Neural cell (in vitro differentiated cells): Measurements from ENCODE around the gene OR13H1. TPM values are rescaled to one million over a fixed set of nuclear protein-coding genes. Genes with fewer than 3 reads are reported as not detected.

Source experiments
- H2AFZ ChIP-seq: fragments of 200-600, 300-800 bp; sonication (generic), shearing (Covaris generic); 2 replicates; pipeline ENCODE4 v1.6.0; 2014; ENCODE audit warnings: low read depth, mild to moderate bottlenecking, antibody characterized with exemption, low read length, moderate library complexity
- H3F3A ChIP-seq: fragments of 200-600 bp; shearing (Covaris generic); 2 replicates; pipeline ENCODE4 v1.6.1; 2016; ENCODE audit warnings: mild to moderate bottlenecking, moderate library complexity, mixed read lengths, antibody characterized with exemption, low read length; ENCODE audit not compliant: insufficient read depth, poor library complexity, severe bottlenecking
- H3K27ac ChIP-seq: fragments of 200-600, 300-800 bp; sonication (generic), shearing (Covaris generic); 2 replicates; pipeline ENCODE4 v1.5.1; 2014; ENCODE audit warnings: mild to moderate bottlenecking, low read length, moderate library complexity
- H3K27me3 ChIP-seq: fragments of 300-800, 200-600 bp; sonication (generic), shearing (Covaris generic); 2 replicates; pipeline ENCODE4 v1.6.0; 2014; ENCODE audit warnings: mild to moderate bottlenecking, low read depth, low read length, moderate library complexity; ENCODE audit not compliant: insufficient read depth
- H3K36me3 ChIP-seq: fragments of 300-800, 200-600 bp; sonication (generic), shearing (Covaris generic); 2 replicates; pipeline ENCODE4 v1.5.1; 2014; ENCODE audit warnings: mild to moderate bottlenecking, antibody characterized with exemption, low read length, moderate library complexity; ENCODE audit not compliant: insufficient read depth
- H3K4me2 ChIP-seq: fragments of 300-800, 200-600 bp; sonication (generic), shearing (Covaris generic); 2 replicates; pipeline ENCODE4 v1.6.0; 2014; ENCODE audit warnings: mild to moderate bottlenecking, low read length
- H3K4me3 ChIP-seq: fragments of 300-800, 200-600 bp; sonication (generic), shearing (Covaris generic); 2 replicates; pipeline ENCODE4 v1.5.1; 2014; ENCODE audit warnings: mild to moderate bottlenecking, low read length, moderate library complexity
- H3K79me2 ChIP-seq: fragments of 200-600 bp; shearing (Covaris generic); replicated peaks from 2 replicates; pipeline ENCODE4 v1.6.0; 2014; ENCODE audit warnings: mild to moderate bottlenecking, low read length, moderate library complexity; ENCODE audit not compliant: insufficient read depth
- H3K9ac ChIP-seq: fragments of 300-800, 200-600 bp; sonication (generic), shearing (Covaris generic); 2 replicates; pipeline ENCODE4 v1.6.1; 2016; ENCODE audit warnings: mild to moderate bottlenecking, low read length, mixed read lengths
- H3K9me2 ChIP-seq: fragments of 200-600 bp; shearing (Covaris generic); 2 replicates; pipeline ENCODE4 v1.6.1; 2016; ENCODE audit warnings: mild to moderate bottlenecking, low read length, mixed read lengths; ENCODE audit not compliant: insufficient read depth
- H3K9me3 ChIP-seq: fragments of 200-600, 300-800 bp; sonication (generic), shearing (Covaris generic); 2 replicates; pipeline ENCODE4 v1.6.1; 2016; ENCODE audit warnings: mild to moderate bottlenecking, mixed run types, low read length, moderate library complexity, mixed read lengths
- H4K20me1 ChIP-seq: fragments of 200-600 bp; shearing (Covaris generic); 2 replicates; pipeline ENCODE4 v1.6.1; 2016; ENCODE audit warnings: mild to moderate bottlenecking, mixed run types; ENCODE audit not compliant: insufficient read depth
- EP300 ChIP-seq: fragments of 450-650 bp; conservative IDR thresholded peaks from 2 replicates; pipeline ENCODE4 v1.6.1; 2014; ENCODE audit warnings: antibody characterized with exemption, mild to moderate bottlenecking, moderate library complexity; ENCODE audit not compliant: poor library complexity, severe bottlenecking
- EZH2 ChIP-seq: fragments of 200-600, 300-800 bp; shearing (Covaris generic), sonication (generic); IDR thresholded peaks from 2 replicates; pipeline ENCODE4 v1.6.1; 2014; ENCODE audit warnings: antibody characterized with exemption, low read length, borderline replicate concordance, mild to moderate bottlenecking; ENCODE audit not compliant: insufficient read depth, poor library complexity, severe bottlenecking
- MXI1 ChIP-seq: fragments of 450-650 bp; conservative IDR thresholded peaks from 2 replicates; pipeline ENCODE4 v1.6.1; 2014; ENCODE audit warnings: antibody characterized with exemption, mild to moderate bottlenecking; ENCODE audit not compliant: poor library complexity, severe bottlenecking
- POLR2AphosphoS5 ChIP-seq: IDR thresholded peaks from 2 replicates; pipeline ENCODE4 v1.6.1; 2012
- RAD21 ChIP-seq: fragments of 450-650 bp; conservative IDR thresholded peaks from 2 replicates; pipeline ENCODE4 v1.6.1; 2014; ENCODE audit warnings: antibody characterized with exemption, mild to moderate bottlenecking, moderate library complexity
- SMC3 ChIP-seq: fragments of 450-650 bp; conservative IDR thresholded peaks from 2 replicates; pipeline ENCODE4 v1.6.1; 2014; ENCODE audit warnings: antibody characterized with exemption, mild to moderate bottlenecking, moderate library complexity; ENCODE audit not compliant: poor library complexity
- TAF1 ChIP-seq: IDR thresholded peaks from 2 replicates; pipeline ENCODE4 v1.6.1; 2012; ENCODE audit warnings: low read depth
- polyA plus RNA-seq: library from polyadenylated mRNA; depleted of rRNA; stranded (reverse); fragments of >200 nt; gene quantifications from 2 replicates; pipeline ENCODE4 v1.2.3, GENCODE V29; 2014
- TF ChIP-seq, protein P1 (sequence below): IDR thresholded peaks from 2 replicates; pipeline ENCODE4 v1.6.1; 2012; ENCODE audit warnings: borderline replicate concordance
- TF ChIP-seq, protein P2 (sequence below): fragments of 450-650 bp; IDR thresholded peaks from 2 replicates; pipeline ENCODE4 v1.5.1; 2014; ENCODE audit warnings: antibody characterized with exemption, mild to moderate bottlenecking, moderate library complexity; ENCODE audit not compliant: poor library complexity, severe bottlenecking

The OR13H1 gene
- polyA plus RNA-seq, 1 donor from 2014 or later, result not detected

DNA sequence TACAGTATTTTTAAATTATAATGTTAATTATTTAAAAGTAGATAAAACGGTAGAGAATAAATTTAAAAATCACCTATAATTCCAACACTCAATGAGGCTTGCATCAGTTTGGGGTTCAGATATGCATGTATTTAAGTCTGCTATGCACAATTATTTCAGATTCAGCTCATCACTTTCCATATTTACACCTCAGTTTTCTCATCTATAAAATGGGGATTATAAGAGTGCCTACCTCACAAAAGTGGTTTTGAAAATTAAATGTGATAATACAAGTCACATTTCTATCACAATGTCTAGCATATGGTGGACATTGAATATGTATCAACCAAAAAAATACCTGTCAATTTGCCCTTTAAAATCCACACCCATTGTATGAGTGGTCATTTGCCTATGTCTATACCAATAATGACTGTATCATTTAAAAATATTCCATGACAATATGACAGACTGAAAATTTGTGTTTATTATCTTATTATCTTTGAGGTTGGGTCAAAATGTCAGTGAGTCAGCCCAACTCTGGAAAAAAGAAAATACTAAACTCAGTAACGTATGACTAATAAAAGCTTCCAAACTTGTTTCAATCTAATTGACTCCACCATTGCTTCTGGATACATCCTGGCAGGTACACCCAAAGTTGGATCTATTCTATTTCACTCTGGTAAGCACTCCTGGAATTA, 20.8 kb downstream of the OR13H1 start:
- TF ChIP-seq RAD21 (no peak), MXI1 (no peak), POLR2AphosphoS5 (no peak)
- TF ChIP-seq, protein P1, sequence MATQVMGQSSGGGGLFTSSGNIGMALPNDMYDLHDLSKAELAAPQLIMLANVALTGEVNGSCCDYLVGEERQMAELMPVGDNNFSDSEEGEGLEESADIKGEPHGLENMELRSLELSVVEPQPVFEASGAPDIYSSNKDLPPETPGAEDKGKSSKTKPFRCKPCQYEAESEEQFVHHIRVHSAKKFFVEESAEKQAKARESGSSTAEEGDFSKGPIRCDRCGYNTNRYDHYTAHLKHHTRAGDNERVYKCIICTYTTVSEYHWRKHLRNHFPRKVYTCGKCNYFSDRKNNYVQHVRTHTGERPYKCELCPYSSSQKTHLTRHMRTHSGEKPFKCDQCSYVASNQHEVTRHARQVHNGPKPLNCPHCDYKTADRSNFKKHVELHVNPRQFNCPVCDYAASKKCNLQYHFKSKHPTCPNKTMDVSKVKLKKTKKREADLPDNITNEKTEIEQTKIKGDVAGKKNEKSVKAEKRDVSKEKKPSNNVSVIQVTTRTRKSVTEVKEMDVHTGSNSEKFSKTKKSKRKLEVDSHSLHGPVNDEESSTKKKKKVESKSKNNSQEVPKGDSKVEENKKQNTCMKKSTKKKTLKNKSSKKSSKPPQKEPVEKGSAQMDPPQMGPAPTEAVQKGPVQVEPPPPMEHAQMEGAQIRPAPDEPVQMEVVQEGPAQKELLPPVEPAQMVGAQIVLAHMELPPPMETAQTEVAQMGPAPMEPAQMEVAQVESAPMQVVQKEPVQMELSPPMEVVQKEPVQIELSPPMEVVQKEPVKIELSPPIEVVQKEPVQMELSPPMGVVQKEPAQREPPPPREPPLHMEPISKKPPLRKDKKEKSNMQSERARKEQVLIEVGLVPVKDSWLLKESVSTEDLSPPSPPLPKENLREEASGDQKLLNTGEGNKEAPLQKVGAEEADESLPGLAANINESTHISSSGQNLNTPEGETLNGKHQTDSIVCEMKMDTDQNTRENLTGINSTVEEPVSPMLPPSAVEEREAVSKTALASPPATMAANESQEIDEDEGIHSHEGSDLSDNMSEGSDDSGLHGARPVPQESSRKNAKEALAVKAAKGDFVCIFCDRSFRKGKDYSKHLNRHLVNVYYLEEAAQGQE, result no peak
- Histone ChIP-seq H3K9ac (no peak overlapping the region), H3K9me2 (no peaks in the 10 kb centered on the region), H3K27ac (no peak overlapping the region), H3K4me2 (no peak overlapping the region), H4K20me1 (no peaks in the 10 kb centered on the region), H3K36me3 (no peaks in the 10 kb centered on the region), H3F3A (no peaks in the 10 kb centered on the region), H3K9me3 (no peaks in the 10 kb centered on the region), H2AFZ (no peak overlapping the region), H3K27me3 (no peaks in the 10 kb centered on the region), H3K79me2 (no peaks in the 10 kb centered on the region), H3K4me3 (no peak overlapping the region)

DNA sequence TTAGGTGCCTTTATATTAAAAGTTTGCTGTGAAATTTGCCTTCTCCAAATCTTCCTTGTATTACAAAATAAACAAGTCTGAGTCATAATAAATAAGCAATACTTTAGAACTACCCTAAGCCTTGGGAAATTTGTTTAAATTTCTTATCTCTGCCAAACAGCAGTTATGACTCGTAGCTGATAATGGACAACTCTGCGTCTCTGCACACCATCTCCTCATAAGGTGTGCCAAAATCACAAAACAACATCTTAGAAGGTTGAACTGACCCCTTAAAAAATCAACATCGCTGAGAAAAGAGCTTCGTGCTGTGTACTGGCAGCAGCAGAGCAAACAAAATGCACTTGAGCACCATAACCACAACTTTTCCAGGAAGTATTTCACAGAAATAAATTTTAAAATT, 22.0 kb downstream of the OR13H1 start:
- Histone ChIP-seq H4K20me1 (no peaks in the 10 kb centered on the region), H3K27me3 (no peaks in the 10 kb centered on the region), H3K9me2 (no peaks in the 10 kb centered on the region), H3K9me3 (no peaks in the 10 kb centered on the region), H3F3A (no peaks in the 10 kb centered on the region), H2AFZ (no peak overlapping the region), H3K36me3 (no peaks in the 10 kb centered on the region), H3K27ac (no peak overlapping the region), H3K4me3 (no peak overlapping the region), H3K79me2 (no peaks in the 10 kb centered on the region), H3K4me2 (no peak overlapping the region), H3K9ac (no peak overlapping the region)
- TF ChIP-seq TAF1 (no peak), MXI1 (no peak), EZH2 (no peak), POLR2AphosphoS5 (no peak), SMC3 (no peak), RAD21 (no peak), EP300 (no peak)
- TF ChIP-seq, protein P1, result no peak
- TF ChIP-seq, protein P2, sequence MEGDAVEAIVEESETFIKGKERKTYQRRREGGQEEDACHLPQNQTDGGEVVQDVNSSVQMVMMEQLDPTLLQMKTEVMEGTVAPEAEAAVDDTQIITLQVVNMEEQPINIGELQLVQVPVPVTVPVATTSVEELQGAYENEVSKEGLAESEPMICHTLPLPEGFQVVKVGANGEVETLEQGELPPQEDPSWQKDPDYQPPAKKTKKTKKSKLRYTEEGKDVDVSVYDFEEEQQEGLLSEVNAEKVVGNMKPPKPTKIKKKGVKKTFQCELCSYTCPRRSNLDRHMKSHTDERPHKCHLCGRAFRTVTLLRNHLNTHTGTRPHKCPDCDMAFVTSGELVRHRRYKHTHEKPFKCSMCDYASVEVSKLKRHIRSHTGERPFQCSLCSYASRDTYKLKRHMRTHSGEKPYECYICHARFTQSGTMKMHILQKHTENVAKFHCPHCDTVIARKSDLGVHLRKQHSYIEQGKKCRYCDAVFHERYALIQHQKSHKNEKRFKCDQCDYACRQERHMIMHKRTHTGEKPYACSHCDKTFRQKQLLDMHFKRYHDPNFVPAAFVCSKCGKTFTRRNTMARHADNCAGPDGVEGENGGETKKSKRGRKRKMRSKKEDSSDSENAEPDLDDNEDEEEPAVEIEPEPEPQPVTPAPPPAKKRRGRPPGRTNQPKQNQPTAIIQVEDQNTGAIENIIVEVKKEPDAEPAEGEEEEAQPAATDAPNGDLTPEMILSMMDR, result no peak
